ENCODE measurements around the gene CBX1. TPM values are rescaled to one million over a fixed set of nuclear protein-coding genes. Genes with fewer than 3 reads are reported as not detected.
A peak's percentile ranks its signal among the peaks of the same experiment; 100 is the strongest.

Gene CBX1
- total RNA-seq, 1 donor from 2014 or later = 78.6 TPM

DNA sequence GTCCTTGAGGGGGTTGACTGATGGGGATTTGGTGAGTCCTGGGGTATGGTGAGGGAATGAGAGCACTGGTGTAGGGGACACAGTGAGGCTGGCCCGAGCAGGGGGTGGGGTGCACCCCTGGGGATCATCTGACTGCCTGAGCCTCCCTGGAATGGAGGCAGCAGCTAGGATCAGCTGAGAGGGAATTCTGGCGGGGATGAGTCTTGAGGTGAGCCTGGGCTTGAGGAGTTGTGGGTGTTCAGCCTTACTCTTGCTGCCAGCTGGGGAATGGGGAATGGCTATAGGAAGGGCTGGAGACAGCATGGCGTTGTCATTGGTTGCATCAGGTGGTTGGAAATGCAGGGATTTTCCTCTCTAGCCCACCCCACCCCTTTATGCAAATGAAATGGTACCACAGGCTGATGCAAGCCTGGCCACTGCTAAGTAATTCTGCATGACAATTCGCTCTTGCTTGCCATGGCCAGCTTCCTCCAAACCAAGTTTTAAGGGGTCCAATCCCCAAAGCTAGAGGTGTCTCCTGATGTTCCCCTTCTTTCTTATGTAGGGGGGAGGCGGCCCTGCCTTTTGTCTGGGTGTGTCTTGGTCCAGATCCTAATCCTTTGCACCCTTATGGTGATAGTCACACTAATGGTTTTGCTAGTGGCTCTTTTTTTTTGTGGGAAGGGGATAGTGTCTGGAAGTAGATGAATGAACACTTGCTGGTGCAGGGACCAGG, 45.6 kb downstream of the CBX1 start:
- Histone ChIP-seq H3K36me3 (ENCODE audit: control insufficient read depth, insufficient read depth, low read length) (peaks cover 7% of the 10 kb centered on the region), H3K4me3 (ENCODE audit: low read depth, low read length) (no peak overlapping the region), H3K27me3 (ENCODE audit: control insufficient read depth, insufficient read depth, low read length) (no peaks in the 10 kb centered on the region)
- TF ChIP-seq, protein P1, sequence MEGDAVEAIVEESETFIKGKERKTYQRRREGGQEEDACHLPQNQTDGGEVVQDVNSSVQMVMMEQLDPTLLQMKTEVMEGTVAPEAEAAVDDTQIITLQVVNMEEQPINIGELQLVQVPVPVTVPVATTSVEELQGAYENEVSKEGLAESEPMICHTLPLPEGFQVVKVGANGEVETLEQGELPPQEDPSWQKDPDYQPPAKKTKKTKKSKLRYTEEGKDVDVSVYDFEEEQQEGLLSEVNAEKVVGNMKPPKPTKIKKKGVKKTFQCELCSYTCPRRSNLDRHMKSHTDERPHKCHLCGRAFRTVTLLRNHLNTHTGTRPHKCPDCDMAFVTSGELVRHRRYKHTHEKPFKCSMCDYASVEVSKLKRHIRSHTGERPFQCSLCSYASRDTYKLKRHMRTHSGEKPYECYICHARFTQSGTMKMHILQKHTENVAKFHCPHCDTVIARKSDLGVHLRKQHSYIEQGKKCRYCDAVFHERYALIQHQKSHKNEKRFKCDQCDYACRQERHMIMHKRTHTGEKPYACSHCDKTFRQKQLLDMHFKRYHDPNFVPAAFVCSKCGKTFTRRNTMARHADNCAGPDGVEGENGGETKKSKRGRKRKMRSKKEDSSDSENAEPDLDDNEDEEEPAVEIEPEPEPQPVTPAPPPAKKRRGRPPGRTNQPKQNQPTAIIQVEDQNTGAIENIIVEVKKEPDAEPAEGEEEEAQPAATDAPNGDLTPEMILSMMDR (IDR thresholded peaks at IDR 0.05; ENCODE audit: insufficient read depth, low read length, poor library complexity, severe bottlenecking) = no peak
- DNase-seq (ENCODE audit: low read depth) = peak; percentile 55

- peak; percentile 75 for DNase-seq (ENCODE audit: low read depth)
- Histone ChIP-seq H3K27me3 (ENCODE audit: control insufficient read depth, insufficient read depth, low read length) (no peaks in the 10 kb centered on the region), H3K36me3 (ENCODE audit: control insufficient read depth, insufficient read depth, low read length) (peaks cover 6% of the 10 kb centered on the region), H3K4me3 (ENCODE audit: low read depth, low read length) (peak overlapping the region; percentile 31)
- TF ChIP-seq, protein P1 (IDR thresholded peaks at IDR 0.05; ENCODE audit: insufficient read depth, low read length, poor library complexity, severe bottlenecking) = no peak
These were observed 46.8 kb downstream of the CBX1 start for GRCh38 chr17:48054238-48055185.

DNA sequence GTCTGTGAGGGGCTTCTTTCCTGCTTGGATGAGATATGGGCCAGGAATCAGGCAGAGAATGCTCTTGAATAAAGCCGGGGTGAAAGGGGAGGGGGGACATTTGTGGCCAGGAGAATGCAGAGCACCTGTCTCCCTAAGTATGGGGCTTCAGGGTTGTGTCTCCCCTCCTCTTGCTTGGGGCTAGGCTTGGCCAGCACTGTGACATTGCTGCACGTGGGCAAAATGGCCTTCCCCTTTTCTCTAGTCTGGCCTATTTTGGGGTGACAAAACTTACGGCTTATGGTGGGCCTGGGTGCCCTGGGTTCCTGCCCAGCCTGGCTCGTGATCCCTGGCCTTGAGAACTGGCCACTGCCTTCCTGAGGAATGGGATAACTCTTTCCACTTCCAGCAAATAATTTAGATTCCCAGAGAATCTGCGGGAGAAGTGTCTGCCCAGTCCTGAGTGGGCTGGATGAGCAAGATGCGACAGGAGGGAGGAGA, 47.5 kb downstream of the CBX1 start:
- DNase-seq (ENCODE audit: low read depth) = no peak
- Histone ChIP-seq H3K36me3 (ENCODE audit: control insufficient read depth, insufficient read depth, low read length) (peaks cover 6% of the 10 kb centered on the region), H3K4me3 (ENCODE audit: low read depth, low read length) (no peak overlapping the region), H3K27me3 (ENCODE audit: control insufficient read depth, insufficient read depth, low read length) (no peaks in the 10 kb centered on the region)
- TF ChIP-seq, protein P1 (IDR thresholded peaks at IDR 0.05; ENCODE audit: insufficient read depth, low read length, poor library complexity, severe bottlenecking) = no peak

DNA sequence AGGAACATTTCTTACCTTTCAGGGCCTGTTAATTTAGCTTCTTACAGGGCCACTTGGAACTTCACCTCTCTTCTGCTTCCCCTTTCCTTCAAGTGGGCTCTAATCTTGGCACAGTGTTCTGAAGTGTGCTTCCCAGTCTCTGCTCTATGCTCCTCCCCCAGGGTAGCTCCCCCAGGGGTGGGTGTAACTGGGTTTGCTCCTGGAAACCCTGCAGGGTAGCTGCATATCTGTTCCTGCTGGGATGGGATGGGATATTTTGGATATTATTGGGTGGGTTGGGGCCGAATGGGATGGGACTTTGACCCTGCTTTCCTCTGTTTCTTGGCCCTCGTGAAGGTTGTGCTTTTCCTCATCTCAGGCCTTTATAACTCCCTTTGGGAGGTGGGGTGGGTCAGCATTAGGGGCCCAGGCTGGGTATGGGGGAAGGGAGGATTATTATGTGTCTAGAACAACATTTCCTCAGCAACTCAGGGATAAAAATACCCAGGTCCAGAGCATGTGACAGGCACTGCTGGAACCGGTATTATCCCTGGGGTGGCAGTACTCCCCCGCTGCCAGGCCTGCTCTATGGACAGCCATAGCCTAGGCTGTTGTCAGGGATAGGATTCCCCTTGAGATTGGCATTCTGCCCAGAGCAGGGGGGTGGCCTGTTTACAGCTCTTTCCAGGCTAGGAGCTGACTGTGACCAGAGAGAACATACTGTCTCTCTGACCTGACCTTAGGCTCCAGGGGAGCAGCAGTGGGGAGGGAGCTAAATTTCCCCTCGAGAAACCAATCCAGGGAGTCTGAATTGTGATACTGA, 48.1 kb downstream of the CBX1 start:
- DNase-seq (ENCODE audit: low read depth) = no peak
- Histone ChIP-seq H3K27me3 (ENCODE audit: control insufficient read depth, insufficient read depth, low read length) (no peaks in the 10 kb centered on the region), H3K36me3 (ENCODE audit: control insufficient read depth, insufficient read depth, low read length) (peaks cover 4% of the 10 kb centered on the region), H3K4me3 (ENCODE audit: low read depth, low read length) (no peak overlapping the region)
- TF ChIP-seq, protein P1 (IDR thresholded peaks at IDR 0.05; ENCODE audit: insufficient read depth, low read length, poor library complexity, severe bottlenecking) = no peak

GRCh38 chr17:48051706-48052486, 49.4 kb downstream of the CBX1 start:
- TF ChIP-seq, protein P1 (IDR thresholded peaks at IDR 0.05; ENCODE audit: insufficient read depth, low read length, poor library complexity, severe bottlenecking) = no peak
- Histone ChIP-seq H3K36me3 (ENCODE audit: control insufficient read depth, insufficient read depth, low read length) (no peaks in the 10 kb centered on the region), H3K4me3 (ENCODE audit: low read depth, low read length) (no peak overlapping the region), H3K27me3 (ENCODE audit: control insufficient read depth, insufficient read depth, low read length) (no peaks in the 10 kb centered on the region)
- no peak for DNase-seq (ENCODE audit: low read depth)

Measured in kidney epithelial cell (primary cell).